Thyroid gland (tissue), 4 donors: ENCODE data around the gene TLR5.

Experiments
- CTCF ChIP-seq, 6 experiments: fragments of 200-600 bp in 3 of 6; fragments of 450-650 bp in 3 of 6; sonication (generic) in 3 of 6; IDR thresholded peaks; one replicate each; pipeline ENCODE4 v1.5.1; 2016 to 2019; ENCODE audit warnings: antibody characterized with exemption in 6 of 6, mild to moderate bottlenecking in 2 of 6, inconsistent platforms in 1 of 6, moderate library complexity in 1 of 6
- POLR2A ChIP-seq, 2 donors: fragments of 450-650 bp; IDR thresholded peaks; one replicate each; pipeline ENCODE4 v1.6.1; 2017; ENCODE audit warnings: antibody characterized with exemption in 2 of 2, mild to moderate bottlenecking in 2 of 2, moderate library complexity in 1 of 2

- TF ChIP-seq POLR2A (IDR thresholded peaks at IDR 0.05) (no peak), CTCF (IDR thresholded peaks at IDR 0.05) (no peak)
Measured at GRCh38 chr1:223076362-223076761, 66.7 kb downstream of the TLR5 start.
